ENCODE measurements around the gene TOPORS.

DNA sequence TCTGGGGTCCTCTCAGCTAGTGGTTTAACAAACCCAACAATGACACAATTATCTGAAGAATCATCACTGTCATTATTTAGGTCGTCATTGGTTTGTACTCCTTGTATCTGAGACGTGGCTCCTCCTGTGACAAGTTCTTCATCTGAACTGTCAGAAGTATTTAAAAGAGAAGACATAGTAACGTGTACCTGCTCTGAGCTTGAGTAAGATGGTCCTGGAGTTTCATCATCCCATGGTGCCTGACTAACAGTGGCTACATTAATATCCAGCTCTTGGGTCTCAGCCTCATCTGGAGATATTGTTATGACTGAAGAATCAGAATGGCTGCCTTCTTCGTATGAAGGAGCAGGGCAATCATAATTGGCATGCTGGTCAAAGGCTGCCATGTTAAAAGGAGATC is 9.3 kb downstream of the TOPORS start:
- TF ChIP-seq, protein P1, sequence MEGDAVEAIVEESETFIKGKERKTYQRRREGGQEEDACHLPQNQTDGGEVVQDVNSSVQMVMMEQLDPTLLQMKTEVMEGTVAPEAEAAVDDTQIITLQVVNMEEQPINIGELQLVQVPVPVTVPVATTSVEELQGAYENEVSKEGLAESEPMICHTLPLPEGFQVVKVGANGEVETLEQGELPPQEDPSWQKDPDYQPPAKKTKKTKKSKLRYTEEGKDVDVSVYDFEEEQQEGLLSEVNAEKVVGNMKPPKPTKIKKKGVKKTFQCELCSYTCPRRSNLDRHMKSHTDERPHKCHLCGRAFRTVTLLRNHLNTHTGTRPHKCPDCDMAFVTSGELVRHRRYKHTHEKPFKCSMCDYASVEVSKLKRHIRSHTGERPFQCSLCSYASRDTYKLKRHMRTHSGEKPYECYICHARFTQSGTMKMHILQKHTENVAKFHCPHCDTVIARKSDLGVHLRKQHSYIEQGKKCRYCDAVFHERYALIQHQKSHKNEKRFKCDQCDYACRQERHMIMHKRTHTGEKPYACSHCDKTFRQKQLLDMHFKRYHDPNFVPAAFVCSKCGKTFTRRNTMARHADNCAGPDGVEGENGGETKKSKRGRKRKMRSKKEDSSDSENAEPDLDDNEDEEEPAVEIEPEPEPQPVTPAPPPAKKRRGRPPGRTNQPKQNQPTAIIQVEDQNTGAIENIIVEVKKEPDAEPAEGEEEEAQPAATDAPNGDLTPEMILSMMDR (IDR thresholded peaks at IDR 0.05) = no peak
- TF ChIP-seq EP300 (IDR thresholded peaks at IDR 0.05) (no peak), POLR2A (IDR thresholded peaks at IDR 0.05) (no peak)
